NOMO-1 treated with DMSO at 0.1 percent for 48 hours (cell line): Measurements from ENCODE around the gene CAPN10.

ENCODE experiments used
- DNase-seq: peaks from one replicate; lab custom pipeline; 2025; ENCODE audit not compliant: unreplicated experiment; lab: John Stamatoyannopoulos, UW

The CAPN10 gene

GRCh38 chr2:240563951-240564560 is 22.5 kb upstream of the CAPN10 start:
- DNase-seq, result no peak

GRCh38 chr2:240564561-240565332 is 21.8 kb upstream of the CAPN10 start:
- DNase-seq, result no peak

- peak; percentile 97 for DNase-seq
Measured at GRCh38 chr2:240565333-240566202, 21.0 kb upstream of the CAPN10 start.

GRCh38 chr2:240566203-240567136 is 20.1 kb upstream of the CAPN10 start:
- DNase-seq, result peak; percentile 88

- peak; percentile 13 for DNase-seq
Measured at GRCh38 chr2:240567137-240567871, 19.2 kb upstream of the CAPN10 start.

GRCh38 chr2:240567872-240568677 is 18.5 kb upstream of the CAPN10 start, which contains the start of gene RNPEPL1:
Gene RNPEPL1 (plus strand): TSS chr2:240568484. CDS start chr2:240568587, 103 bp downstream.
- no peak for DNase-seq

GRCh38 chr2:240568678-240569522 is 17.6 kb upstream of the CAPN10 start:
- peak; percentile 23 for DNase-seq

GRCh38 chr2:240569523-240569997 is 17.0 kb upstream of the CAPN10 start:
- DNase-seq, result no peak

GRCh38 chr2:240569998-240570530 is 16.5 kb upstream of the CAPN10 start:
- no peak for DNase-seq

GRCh38 chr2:240570531-240571313 is 15.8 kb upstream of the CAPN10 start:
- no peak for DNase-seq

- no peak for DNase-seq
Measured at GRCh38 chr2:240571314-240571973, 15.1 kb upstream of the CAPN10 start.

GRCh38 chr2:240572141-240573031 is 14.1 kb upstream of the CAPN10 start:
- DNase-seq, result no peak

GRCh38 chr2:240573071-240573515 is 13.4 kb upstream of the CAPN10 start:
- DNase-seq, result no peak

GRCh38 chr2:240573516-240574385 is 12.8 kb upstream of the CAPN10 start:
- DNase-seq, result no peak
